DND-41 (cell line): ENCODE data around the gene TMED6.
"Not testable (repeated sequence)": the region's sequence is repeated elsewhere in the genome, so short reads cannot be mapped to it uniquely, and the experiment has no call there.

Experiments used
- ATAC-seq: fragments of 200-7000 bp; cut with Tn5 transposase; 3 replicates; pipeline ENCODE4 v1.9.1; 2021; ENCODE audit warnings: low read depth; ENCODE audit not compliant: insufficient read depth
- DNase-seq: peaks from one replicate; pipeline ENCODE4 v3.0.0-alpha.2; 2020
- H2AFZ ChIP-seq: 2 replicates; pipeline ENCODE4 v1.6.0; 2012; ENCODE audit warnings: low read depth, low read length
- H3K27ac ChIP-seq: 2 replicates; pipeline ENCODE4 v1.5.1; 2012; ENCODE audit warnings: low read length, inconsistent platforms
- H3K27me3 ChIP-seq: fragments of 200-600 bp; sonication (generic); 2 replicates; pipeline ENCODE4 v1.6.0; 2012; ENCODE audit warnings: low read length, mild to moderate bottlenecking, inconsistent platforms; ENCODE audit not compliant: insufficient read depth, poor library complexity
- H3K36me3 ChIP-seq: 2 replicates; pipeline ENCODE4 v1.5.1; 2012; ENCODE audit warnings: low read length, inconsistent platforms; ENCODE audit not compliant: insufficient read depth
- H3K4me1 ChIP-seq: 2 replicates; pipeline ENCODE4 v1.5.1; 2012; ENCODE audit warnings: mild to moderate bottlenecking, low read length; ENCODE audit not compliant: insufficient read depth
- H3K4me2 ChIP-seq: 2 replicates; pipeline ENCODE4 v1.6.0; 2012; ENCODE audit warnings: mild to moderate bottlenecking, moderate library complexity, low read length, inconsistent platforms; ENCODE audit not compliant: insufficient read depth
- H3K4me3 ChIP-seq, 2 experiments: fragments of 200-600 bp in 1 of 2; shearing (Covaris generic) in 1 of 2; 2 replicates each; pipeline ENCODE4 v1.5.1; 2012 to 2016; ENCODE audit warnings: inconsistent platforms in 2 of 2, low read length in 2 of 2, mild to moderate bottlenecking in 2 of 2, low read depth in 1 of 2, moderate library complexity in 1 of 2
- H3K79me2 ChIP-seq: 2 replicates; pipeline ENCODE4 v1.6.0; 2012; ENCODE audit warnings: low read length, inconsistent platforms; ENCODE audit not compliant: insufficient read depth
- H3K9ac ChIP-seq: 2 replicates; pipeline ENCODE4 v1.6.0; 2012; ENCODE audit warnings: low read depth, mild to moderate bottlenecking, inconsistent platforms, low read length, moderate library complexity
- H3K9me3 ChIP-seq: 2 replicates; pipeline ENCODE4 v1.5.1; 2012; ENCODE audit warnings: low read length, moderate library complexity, mild to moderate bottlenecking, inconsistent platforms; ENCODE audit not compliant: insufficient read depth, severe bottlenecking
- H4K20me1 ChIP-seq: 2 replicates; pipeline ENCODE4 v1.6.0; 2012; ENCODE audit warnings: low read length; ENCODE audit not compliant: insufficient read depth
- CTCF ChIP-seq: IDR thresholded peaks from 2 replicates; pipeline ENCODE4 v1.5.1; 2012; ENCODE audit warnings: borderline replicate concordance, low read length, moderate library complexity, mild to moderate bottlenecking; ENCODE audit not compliant: poor library complexity, severe bottlenecking; ENCODE audit errors: extremely low read depth
- EZH2 ChIP-seq: IDR thresholded peaks from 3 replicates; pipeline ENCODE4 v1.6.1; 2012; ENCODE audit warnings: borderline replicate concordance, low read depth, mild to moderate bottlenecking, moderate library complexity, low read length, inconsistent platforms; ENCODE audit not compliant: severe bottlenecking

TMED6 gene

GRCh38 chr16:69364088-69364487, 12.5 kb upstream of the TMED6 start:
- TF ChIP-seq EZH2 = no peak
- no peak for TF ChIP-seq CTCF
- ATAC-seq (no peak), DNase-seq (no peak)
- Histone ChIP-seq H3K27me3 (no peaks in the 10 kb centered on the region), H3K4me3 (no peak overlapping the region), H2AFZ (no peak overlapping the region), H3K27ac (no peak overlapping the region), H4K20me1 (peaks cover 22% of the 10 kb centered on the region; the same call in 1 of the 2 replicates), H3K79me2 (no peaks in the 10 kb centered on the region; the same call in 1 of the 2 replicates), H3K4me2 (no peak overlapping the region), H3K9ac (no peak overlapping the region), H3K4me1 (no peaks in the 10 kb centered on the region), H3K9me3 (no peaks in the 10 kb centered on the region), H3K36me3 (peaks cover 82% of the 10 kb centered on the region)

GRCh38 chr16:69363281-69363717, 11.7 kb upstream of the TMED6 start:
- ATAC-seq (no peak), DNase-seq (no peak)
- H3K4me1 ChIP-seq = no peaks in the 10 kb centered on the region
- no peaks in the 10 kb centered on the region; the same call in 1 of the 2 replicates for H3K79me2 ChIP-seq
- no peak overlapping the region for H3K4me3 ChIP-seq
- no peak overlapping the region for H2AFZ ChIP-seq
- no peaks in the 10 kb centered on the region for H3K27me3 ChIP-seq
- H3K36me3 ChIP-seq = peaks cover 74% of the 10 kb centered on the region
- H3K4me2 ChIP-seq = no peak overlapping the region
- no peaks in the 10 kb centered on the region for H3K9me3 ChIP-seq
- no peak overlapping the region for H3K9ac ChIP-seq
- no peak overlapping the region for H3K27ac ChIP-seq
- TF ChIP-seq EZH2 (no peak), CTCF (no peak)
- peaks cover 22% of the 10 kb centered on the region; the same call in 1 of the 2 replicates for H4K20me1 ChIP-seq

GRCh38 chr16:69360070-69360469, 8.5 kb upstream of the TMED6 start:
- not testable (repeated sequence) for H3K9ac ChIP-seq, ATAC-seq, H3K4me3 ChIP-seq, H3K4me1 ChIP-seq, DNase-seq, H3K9me3 ChIP-seq, H3K27ac ChIP-seq, H3K27me3 ChIP-seq, H3K79me2 ChIP-seq, H3K4me2 ChIP-seq, H2AFZ ChIP-seq
- Histone ChIP-seq H3K36me3 (peaks cover 59% of the 10 kb centered on the region), H4K20me1 (peaks cover 17% of the 10 kb centered on the region; the same call in 1 of the 2 replicates)

GRCh38 chr16:69350536-69351133, 951 bp downstream of the TMED6 start:
- H3K4me3 ChIP-seq = no peak overlapping the region
- no peak overlapping the region for H3K4me2 ChIP-seq
- H3K4me1 ChIP-seq = no peaks in the 10 kb centered on the region
- H3K9me3 ChIP-seq = no peaks in the 10 kb centered on the region
- H3K27me3 ChIP-seq = no peaks in the 10 kb centered on the region
- no peak overlapping the region for H3K9ac ChIP-seq
- no peak for TF ChIP-seq EZH2
- no peak for TF ChIP-seq CTCF
- no peak overlapping the region for H3K27ac ChIP-seq
- H4K20me1 ChIP-seq = no peaks in the 10 kb centered on the region
- no peak overlapping the region for H2AFZ ChIP-seq
- ATAC-seq = no peak
- DNase-seq = no peak
- H3K36me3 ChIP-seq = peaks cover 13% of the 10 kb centered on the region
- no peaks in the 10 kb centered on the region for H3K79me2 ChIP-seq
